Rectal smooth muscle tissue (tissue), 1 donor: ENCODE data around the gene MSL3.

Source experiments
- H3K27ac ChIP-seq: one replicate; pipeline ENCODE4 v1.7.0; 2013; ENCODE audit warnings: low read depth, low read length, inconsistent platforms
- H3K27me3 ChIP-seq: one replicate; pipeline ENCODE4 v1.7.0; 2013; ENCODE audit warnings: low read length; ENCODE audit not compliant: control insufficient read depth, insufficient read depth
- H3K36me3 ChIP-seq: one replicate; pipeline ENCODE4 v1.7.0; 2013; ENCODE audit warnings: low read length; ENCODE audit not compliant: control insufficient read depth, insufficient read depth
- H3K4me1 ChIP-seq: one replicate; pipeline ENCODE4 v1.7.0; 2013; ENCODE audit warnings: low read length; ENCODE audit not compliant: control insufficient read depth, insufficient read depth
- H3K4me3 ChIP-seq: one replicate; pipeline ENCODE4 v1.7.0; 2013; ENCODE audit warnings: low read length
- H3K9ac ChIP-seq: one replicate; pipeline ENCODE4 v1.7.0; 2013; ENCODE audit warnings: low read length

The MSL3 gene

GRCh38 chrX:11792461-11793421, 34.7 kb downstream of the MSL3 start:
- Histone ChIP-seq H3K36me3 (no peaks in the 10 kb centered on the region), H3K27ac (no peak overlapping the region), H3K4me1 (no peaks in the 10 kb centered on the region), H3K4me3 (no peak overlapping the region), H3K27me3 (no peaks in the 10 kb centered on the region), H3K9ac (no peak overlapping the region)

GRCh38 chrX:11793734-11794133, 35.7 kb downstream of the MSL3 start:
- Histone ChIP-seq H3K27me3 (no peaks in the 10 kb centered on the region), H3K4me1 (no peaks in the 10 kb centered on the region), H3K9ac (no peak overlapping the region), H3K27ac (no peak overlapping the region), H3K36me3 (no peaks in the 10 kb centered on the region), H3K4me3 (no peak overlapping the region)

- H3K4me3 ChIP-seq = no peak overlapping the region
- H3K27me3 ChIP-seq = no peaks in the 10 kb centered on the region
- H3K4me1 ChIP-seq = no peaks in the 10 kb centered on the region
- H3K36me3 ChIP-seq = no peaks in the 10 kb centered on the region
- no peak overlapping the region for H3K27ac ChIP-seq
- no peak overlapping the region for H3K9ac ChIP-seq
These were observed 55.3 kb downstream of the MSL3 start for GRCh38 chrX:11813341-11813740.
